CD4-positive, alpha-beta T cell treated with Interferon alpha-2 for 1 hour (primary cell): ENCODE measurements around the gene ABHD8.
"Not testable (repeated sequence)": the region's sequence is repeated elsewhere in the genome, so short reads cannot be mapped to it uniquely, and the experiment has no call there.

Experiments used
- DNase-seq, 2 donors: peaks; one replicate each; pipeline ENCODE4 v3.0.0-alpha.2; 2020 to 2022

The ABHD8 gene

GRCh38 chr19:17294051-17294891 lies 9.0 kb downstream of the ABHD8 start:
- DNase-seq, result peak; percentile 37 to 60

DNA sequence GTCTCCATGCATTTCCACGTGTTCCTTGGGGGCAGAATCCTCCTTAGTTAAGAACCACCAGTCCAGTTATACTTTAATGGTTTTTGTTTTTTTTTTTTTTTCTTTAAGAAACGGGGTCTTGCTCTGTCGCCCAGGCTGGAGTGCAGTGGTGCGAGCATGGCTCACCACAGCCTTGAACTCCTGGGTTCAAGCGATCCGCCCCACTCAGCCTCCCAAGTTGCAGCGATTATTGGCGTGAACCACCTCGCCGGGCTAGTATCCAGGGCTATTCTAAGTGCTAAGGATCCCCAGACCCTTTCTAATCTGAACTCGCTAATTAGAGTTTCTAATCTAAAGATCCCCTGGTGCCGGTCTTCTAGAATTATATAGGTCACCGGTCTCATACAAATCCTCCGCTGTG lies 9.6 kb downstream of the ABHD8 start:
- no peak for DNase-seq

GRCh38 chr19:17292301-17293074 lies 10.7 kb downstream of the ABHD8 start:
- DNase-seq, result peak; percentile 80 to 87

- peak; percentile 37 to 53 for DNase-seq
Observed at GRCh38 chr19:17289489-17289888, 13.7 kb downstream of the ABHD8 start.

- no peak for DNase-seq
Observed at GRCh38 chr19:17286752-17287151, 16.5 kb downstream of the ABHD8 start.

GRCh38 chr19:17286263-17286662 lies 17.0 kb downstream of the ABHD8 start:
- no peak for DNase-seq

DNA sequence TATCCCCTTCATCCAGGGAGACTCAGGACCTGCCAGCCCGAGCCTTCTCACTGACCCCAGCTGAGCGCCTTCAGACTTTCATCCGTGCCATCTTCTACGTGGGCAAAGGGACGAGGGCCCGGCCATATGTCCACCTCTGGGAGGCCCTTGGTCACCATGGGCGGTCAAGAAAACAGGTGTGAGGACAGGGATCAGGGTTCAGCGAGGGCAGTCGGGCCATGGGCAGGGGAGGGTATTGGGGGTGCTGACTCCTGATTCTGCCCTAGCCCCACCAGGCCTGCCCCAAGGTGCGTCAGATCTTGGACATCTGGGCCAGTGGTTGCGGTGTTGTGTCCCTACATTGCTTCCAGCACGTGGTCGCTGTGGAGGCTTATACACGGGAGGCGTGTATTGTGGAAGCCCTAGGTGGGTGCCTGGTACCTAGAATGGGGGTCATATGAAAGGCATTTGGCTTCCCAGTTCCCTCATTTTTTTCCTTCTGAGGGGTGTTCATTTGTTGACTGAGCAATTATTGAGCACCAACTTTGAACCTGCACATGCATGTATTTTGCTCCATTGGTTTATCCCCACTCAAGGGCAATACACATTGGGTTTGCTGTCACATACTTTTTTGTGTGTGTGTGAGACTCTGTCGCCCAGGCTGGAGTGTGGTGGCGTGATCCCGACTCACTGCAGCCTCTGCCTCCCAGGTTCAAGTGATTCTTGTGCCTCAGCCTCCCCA lies 17.6 kb downstream of the ABHD8 start:
- DNase-seq, result no peak

DNA sequence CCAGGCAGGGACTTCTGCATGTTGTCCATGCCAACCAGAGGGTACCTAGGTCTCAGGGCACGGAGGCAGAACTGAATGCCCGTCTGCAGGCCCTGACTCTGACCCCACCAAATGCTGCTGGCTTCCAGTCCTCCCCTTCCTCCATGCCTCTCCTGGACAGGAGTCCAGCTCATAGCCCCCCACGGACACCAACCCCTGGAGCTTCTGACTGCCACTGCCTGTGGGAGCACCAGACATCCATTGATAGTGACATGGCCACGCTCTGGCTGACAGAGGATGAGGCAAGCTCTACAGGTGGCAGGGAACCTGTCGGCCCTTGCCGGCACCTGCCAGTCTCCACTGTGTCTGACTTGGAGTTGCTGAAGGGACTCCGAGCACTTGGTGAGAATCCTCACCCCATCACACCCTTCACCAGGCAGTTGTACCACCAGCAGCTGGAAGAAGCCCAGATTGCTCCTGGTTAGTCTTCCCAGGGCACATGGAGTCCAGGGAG lies 19.7 kb downstream of the ABHD8 start:
- no peak for DNase-seq

DNA sequence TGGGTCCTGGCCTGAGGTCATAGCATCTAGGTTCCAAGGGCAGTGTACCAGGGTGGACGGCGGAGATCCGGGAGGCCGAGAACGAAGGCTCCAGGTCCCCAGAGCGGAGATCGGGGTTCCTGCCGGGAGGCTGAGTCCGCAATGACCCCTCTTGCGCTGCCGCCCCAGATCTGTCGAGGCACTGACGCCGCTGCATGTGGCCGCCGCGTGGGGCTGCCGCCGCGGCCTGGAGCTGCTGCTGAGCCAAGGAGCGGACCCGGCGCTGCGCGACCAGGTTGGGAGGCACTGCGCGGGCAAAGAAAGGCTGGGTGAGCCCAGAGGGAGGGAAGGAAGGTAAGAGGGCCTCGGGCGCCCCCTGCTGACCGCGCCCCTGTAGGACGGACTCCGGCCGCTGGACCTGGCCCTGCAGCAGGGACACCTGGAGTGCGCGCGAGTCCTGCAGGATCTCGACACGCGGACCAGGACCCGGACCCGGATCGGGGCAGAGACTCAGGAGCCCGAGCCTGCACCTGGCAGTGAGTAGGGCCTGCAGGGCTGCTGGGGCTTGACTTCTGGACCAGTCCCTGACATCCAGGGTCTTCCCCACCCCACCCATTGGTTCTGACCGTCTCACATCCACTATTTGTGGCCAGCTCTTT lies 20.6 kb downstream of the ABHD8 start:
- peak; percentile 77 to 82 for DNase-seq

DNA sequence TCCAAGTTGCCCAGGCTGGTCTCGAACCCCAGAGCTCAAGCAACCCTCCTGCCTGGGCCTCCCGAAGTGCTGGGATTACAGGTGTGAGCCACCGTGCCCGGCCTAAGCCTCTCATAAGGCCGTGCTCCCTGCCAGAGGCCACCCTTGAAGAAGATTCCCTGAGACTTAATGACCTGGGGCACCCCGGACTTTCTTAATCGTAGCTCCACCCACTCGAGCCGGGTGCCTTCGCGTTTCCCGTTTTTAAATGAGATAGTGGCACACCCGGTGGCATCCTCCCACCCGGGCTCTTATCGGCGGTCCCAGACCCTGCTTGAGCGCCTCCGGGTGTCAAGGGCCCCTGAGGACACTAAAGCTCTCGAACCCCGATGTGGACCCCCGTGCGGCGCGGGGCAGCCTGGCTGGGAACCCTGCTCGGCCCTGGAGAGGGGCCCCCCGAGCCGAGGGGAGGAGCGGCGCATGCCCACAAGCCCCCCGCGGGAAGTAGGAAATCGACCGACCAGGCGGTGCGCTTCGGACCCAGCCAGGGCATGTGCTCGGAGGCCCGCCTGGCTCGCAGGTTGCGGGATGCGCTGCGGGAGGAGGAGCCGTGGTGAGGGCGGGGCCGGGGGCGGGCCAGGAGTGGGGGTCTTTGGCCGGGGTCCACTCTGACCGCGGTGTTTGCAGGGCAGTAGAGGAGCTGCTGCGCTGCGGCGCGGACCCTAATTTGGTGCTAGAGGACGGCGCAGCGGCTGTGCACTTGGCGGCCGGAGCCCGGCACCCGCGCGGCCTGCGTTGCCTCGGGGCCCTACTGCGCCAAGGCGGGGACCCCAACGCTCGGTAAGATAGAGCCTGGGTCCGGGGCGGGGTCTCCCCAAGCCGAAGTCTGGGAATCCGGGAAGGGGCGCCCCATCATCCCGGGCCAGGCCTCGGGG lies 21.6 kb downstream of the ABHD8 start, which contains the start of gene ANKLE1:
TSS of gene ANKLE1 (plus strand) at position 511 of the 914 bp plus-strand sequence. CDS start at position 531, 20 bp downstream.
- peak; percentile 28 to 52 for DNase-seq

GRCh38 chr19:17279436-17279835 lies 23.8 kb downstream of the ABHD8 start:
- no peak for DNase-seq

DNA sequence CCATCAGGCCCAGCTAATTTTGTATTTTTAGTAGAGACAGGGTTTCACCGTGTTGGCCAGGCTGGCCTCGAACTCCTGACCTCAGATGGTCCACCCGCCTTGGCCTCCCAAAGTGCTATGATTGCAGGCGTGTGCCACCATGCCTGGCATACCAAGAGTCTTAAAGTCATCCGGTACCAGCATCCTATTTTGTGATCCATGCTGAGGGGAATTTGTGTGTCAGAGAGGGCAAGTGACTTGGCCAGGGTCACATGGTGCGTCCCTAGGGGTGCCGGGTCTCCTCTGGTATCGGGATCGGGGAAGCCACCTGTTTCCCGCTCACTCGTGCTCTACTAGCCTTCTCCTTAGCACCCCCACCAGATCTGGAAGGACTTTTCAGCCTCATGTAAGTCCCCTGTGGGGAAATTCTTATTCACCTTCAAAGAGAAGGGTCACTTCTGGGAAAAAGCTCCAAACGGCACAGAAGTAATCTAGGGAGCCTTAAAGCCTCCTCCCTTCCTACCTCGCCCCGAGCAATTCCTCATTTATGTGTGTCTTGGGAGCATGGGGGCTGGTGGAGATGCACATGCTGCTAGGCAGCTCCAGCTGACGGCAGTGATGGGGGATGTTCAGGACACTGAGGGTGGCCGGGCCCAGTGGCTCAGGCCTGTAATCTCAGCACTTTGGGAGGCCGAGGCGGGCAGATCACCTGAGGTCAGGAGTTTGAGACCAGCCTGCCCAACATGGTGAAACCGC lies 27.6 kb downstream of the ABHD8 start:
- DNase-seq, result no peak

- DNase-seq, result not testable (repeated sequence)
Observed at GRCh38 chr19:17274892-17275291, 28.3 kb downstream of the ABHD8 start.

DNA sequence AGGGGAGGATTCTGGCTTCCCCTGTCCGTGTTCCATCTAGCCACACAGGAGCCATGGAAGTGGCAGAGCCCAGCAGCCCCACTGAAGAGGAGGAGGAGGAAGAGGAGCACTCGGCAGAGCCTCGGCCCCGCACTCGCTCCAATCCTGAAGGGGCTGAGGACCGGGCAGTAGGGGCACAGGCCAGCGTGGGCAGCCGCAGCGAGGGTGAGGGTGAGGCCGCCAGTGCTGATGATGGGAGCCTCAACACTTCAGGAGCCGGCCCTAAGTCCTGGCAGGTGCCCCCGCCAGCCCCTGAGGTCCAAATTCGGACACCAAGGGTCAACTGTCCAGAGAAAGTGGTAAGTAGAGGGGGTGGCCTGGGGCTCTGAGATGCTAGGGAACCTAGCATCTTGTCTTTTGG lies 34.5 kb downstream of the ABHD8 start:
- no peak for DNase-seq

DNA sequence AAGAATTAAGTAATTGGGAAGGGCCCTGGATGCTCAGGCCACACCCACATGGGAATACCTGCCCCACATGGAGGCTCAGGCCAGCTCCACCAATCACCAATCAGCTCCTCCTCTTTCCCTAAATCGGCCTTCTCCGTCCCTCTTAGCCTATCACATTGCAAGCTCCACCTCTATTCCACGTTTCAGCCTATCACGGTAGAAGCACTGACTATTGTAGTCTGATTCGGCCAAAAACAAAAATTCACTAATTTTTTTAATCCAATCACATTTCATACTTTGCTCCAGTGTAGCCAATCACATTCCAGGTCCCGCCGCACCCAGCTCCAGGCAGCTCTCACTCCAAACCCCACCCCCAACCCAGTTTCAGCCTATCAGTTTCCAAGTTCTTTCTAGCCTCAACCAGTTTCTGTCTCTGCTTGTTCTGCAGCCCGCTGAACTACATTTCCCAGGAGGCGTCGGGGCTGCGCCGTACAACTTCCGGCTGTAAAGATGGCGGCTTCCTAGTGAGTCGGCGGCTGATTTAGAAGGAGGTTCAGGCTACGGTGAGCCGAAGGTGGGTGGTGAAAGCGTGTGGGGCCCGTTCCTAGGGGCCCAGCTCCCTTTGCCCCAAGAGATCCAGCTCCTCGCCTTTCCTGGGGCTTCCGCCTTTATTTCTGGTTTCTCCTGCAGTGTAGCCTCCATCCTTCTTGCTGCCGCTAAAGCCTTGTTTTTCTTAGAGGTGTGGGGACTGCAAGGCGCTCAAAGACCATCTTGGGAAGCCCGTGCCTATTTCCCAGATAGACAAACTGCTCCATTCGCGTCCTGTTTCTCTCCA lies 36.0 kb downstream of the ABHD8 start, which contains the start of gene BABAM1:
TSS of gene BABAM1 (plus strand) at position 469 of the 814 bp plus-strand sequence. CDS start 1,364 bp downstream, outside the sequence.
- peak; percentile 98 to 99 for DNase-seq

DNA sequence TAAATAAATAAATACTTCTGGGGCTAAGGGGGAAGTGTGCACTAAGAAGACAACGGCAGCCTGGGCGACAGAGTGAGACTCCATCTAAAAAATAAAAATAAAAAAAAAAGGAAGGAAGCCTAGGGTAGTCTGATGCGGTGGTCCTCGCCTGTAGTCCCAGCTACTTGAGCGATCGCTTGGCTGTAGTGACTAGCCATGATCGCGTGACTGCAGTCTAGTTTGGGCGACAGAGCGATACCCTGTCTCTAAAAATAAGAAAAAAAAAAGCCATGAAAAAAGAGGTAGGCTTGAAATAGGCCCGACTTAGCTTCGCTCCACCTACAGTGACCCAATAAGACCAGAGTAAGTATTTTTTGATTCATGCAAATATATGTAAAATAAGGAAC lies 36.6 kb downstream of the ABHD8 start:
- DNase-seq, result no peak

DNA sequence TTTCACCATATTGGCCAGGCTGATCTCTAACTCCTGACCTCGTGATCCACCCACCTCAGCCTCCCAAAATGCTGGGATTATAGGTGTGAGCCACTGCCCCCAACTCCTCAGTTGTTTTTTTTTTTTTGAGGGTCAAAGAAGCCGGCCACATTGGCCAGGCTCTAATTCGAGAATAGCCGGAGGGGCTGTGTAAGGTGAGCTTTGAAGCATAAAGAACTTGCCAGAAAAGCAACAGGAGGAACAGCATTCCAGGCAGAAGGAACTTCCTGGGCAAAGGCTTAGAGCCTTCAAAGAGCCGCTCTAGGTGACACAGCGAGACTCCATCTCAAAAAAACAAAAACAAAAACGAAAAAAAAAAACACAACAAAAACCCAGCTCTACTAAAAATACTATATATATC lies 37.2 kb downstream of the ABHD8 start:
- DNase-seq, result no peak

DNA sequence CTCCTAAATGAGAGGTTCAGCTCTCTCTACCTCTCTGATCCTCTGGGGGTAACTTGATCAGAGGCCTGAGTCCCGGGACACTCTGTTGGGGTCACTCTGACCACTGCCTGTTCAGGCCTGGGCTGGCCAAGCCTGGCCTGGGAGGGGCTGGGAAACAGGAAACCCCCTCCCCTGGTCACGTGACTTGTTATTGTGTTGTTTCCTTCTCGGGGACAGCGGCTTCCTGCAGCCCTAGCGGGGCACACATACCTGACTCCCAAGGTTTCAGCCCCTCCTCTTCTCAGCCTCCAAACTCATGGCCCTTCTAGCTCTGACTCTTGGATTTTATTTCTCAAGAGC lies 38.6 kb downstream of the ABHD8 start, which contains the start of gene USHBP1:
TSS of gene USHBP1 (minus strand) at position 105 of the 339 bp plus-strand sequence. CDS start 446 bp downstream, outside the sequence.
- DNase-seq, result no peak
